OCI-M2 (cell line): ENCODE data around the gene ABHD16A.

Source experiments
- DNase-seq: peaks from one replicate; lab custom pipeline; 2025; ENCODE audit not compliant: unreplicated experiment; lab: John Stamatoyannopoulos, UW

Gene ABHD16A

GRCh38 chr6:31642798-31643570 lies 60.1 kb downstream of the ABHD16A start:
- DNase-seq: no peak

- DNase-seq: no peak
Observed at GRCh38 chr6:31641370-31641769, 61.8 kb downstream of the ABHD16A start.

- DNase-seq: no peak
Observed at GRCh38 chr6:31640612-31641011, 62.5 kb downstream of the ABHD16A start.

GRCh38 chr6:31639449-31639861 lies 63.7 kb downstream of the ABHD16A start:
- no peak for DNase-seq

GRCh38 chr6:31639043-31639442 lies 64.1 kb downstream of the ABHD16A start:
- DNase-seq: no peak
